ENCODE results near the gene ZNF396. TPM values are rescaled to one million over a fixed set of nuclear protein-coding genes. Genes with fewer than 3 reads are reported as not detected.
A peak's percentile ranks its signal among the peaks of the same experiment; 100 is the strongest.

ZNF396 gene
- total and polyA plus RNA-seq, 10 donors: 0.85 to 4.6 (median 1.3) TPM

GRCh38 chr18:35355140-35355618 is 22.0 kb downstream of the ZNF396 start:
- Histone ChIP-seq H3K4me3 (peak overlapping the region in 1 of 8 donors; percentile 20), H3K27ac (no peak overlapping the region), H3K9me3 (peaks cover 0 to 18% (median 16%) of the 10 kb centered on the region in 8 donors), H3K36me3 (no peaks in the 10 kb centered on the region), H3K4me1 (peaks cover 0 to 8% (median 0%) of the 10 kb centered on the region in 6 donors), H3K27me3 (replicated peaks in 1 of 7) (no peaks in the 10 kb centered on the region)
- TF ChIP-seq POLR2A (IDR thresholded peaks at IDR 0.05): no peak
- TF ChIP-seq CTCF (IDR thresholded peaks at IDR 0.05 in 8 of 11, conservative IDR thresholded peaks at IDR 0.05 in 3 of 11): peak; percentile 50 to 86 (median 76)
- TF ChIP-seq POLR2AphosphoS5 (IDR thresholded peaks at IDR 0.05): peak in 1 of 3 donors; percentile 21
- DNase-seq: peak; percentile 81
- intact Hi-C loops (cut with DNase I; ENCODE audit: low total_unique reads): loop anchor here (10.0 kb wide), 1 partner anchor 350 kb away; no protein-coding TSS in a partner anchor
- WGBS, 5 donors: 24 to 35% (median 27%) methylated on average over 4 of the region's 4 CpGs

GRCh38 chr18:35352778-35353177 is 24.4 kb downstream of the ZNF396 start:
- H3K4me1 ChIP-seq: peaks cover 0 to 8% (median 0%) of the 10 kb centered on the region in 6 donors
- intact Hi-C loops (cut with DNase I; ENCODE audit: low total_unique reads): loop anchor here (5.0 to 10.0 kb wide), 2 partner anchors 120 to 348 kb away; no protein-coding TSS in a partner anchor
- TF ChIP-seq POLR2AphosphoS5 (IDR thresholded peaks at IDR 0.05): no peak
- TF ChIP-seq CTCF (IDR thresholded peaks at IDR 0.05 in 8 of 11, conservative IDR thresholded peaks at IDR 0.05 in 3 of 11): no peak
- no peak for TF ChIP-seq POLR2A (IDR thresholded peaks at IDR 0.05)
- H3K36me3 ChIP-seq: no peaks in the 10 kb centered on the region
- peaks cover 0 to 18% (median 16%) of the 10 kb centered on the region in 8 donors for H3K9me3 ChIP-seq
- H3K27me3 ChIP-seq (replicated peaks in 1 of 7): no peaks in the 10 kb centered on the region
- H3K27ac ChIP-seq: no peak overlapping the region
- no peak overlapping the region for H3K4me3 ChIP-seq
- DNase-seq: no peak

- no peak for TF ChIP-seq POLR2AphosphoS5 (IDR thresholded peaks at IDR 0.05)
- no peak for TF ChIP-seq CTCF (IDR thresholded peaks at IDR 0.05 in 8 of 11, conservative IDR thresholded peaks at IDR 0.05 in 3 of 11)
- TF ChIP-seq POLR2A (IDR thresholded peaks at IDR 0.05): no peak
- peaks cover 0 to 18% (median 16%) of the 10 kb centered on the region in 8 donors for H3K9me3 ChIP-seq
- H3K4me3 ChIP-seq: no peak overlapping the region
- H3K27me3 ChIP-seq (replicated peaks in 1 of 7): no peaks in the 10 kb centered on the region
- H3K4me1 ChIP-seq: peaks cover 0 to 8% (median 0%) of the 10 kb centered on the region in 6 donors
- 80 to 88% (median 85%) methylated on average over 1 to 2 of the region's 2 CpGs; no CpG with 5 or more reads in 1 of the 5 donors for WGBS, 5 donors
- no peaks in the 10 kb centered on the region for H3K36me3 ChIP-seq
- no peak overlapping the region for H3K27ac ChIP-seq
- intact Hi-C loops (cut with DNase I; ENCODE audit: low total_unique reads): loop anchor here (5.0 to 10.0 kb wide), 2 partner anchors 120 to 347 kb away; no protein-coding TSS in a partner anchor
- DNase-seq: no peak
Observed at GRCh38 chr18:35352283-35352682, 24.9 kb downstream of the ZNF396 start.

GRCh38 chr18:35348001-35348400 is 29.1 kb downstream of the ZNF396 start:
- no peak overlapping the region for H3K27ac ChIP-seq
- no peak for DNase-seq
- TF ChIP-seq POLR2A (IDR thresholded peaks at IDR 0.05) (no peak), CTCF (IDR thresholded peaks at IDR 0.05 in 8 of 11, conservative IDR thresholded peaks at IDR 0.05 in 3 of 11) (no peak), POLR2AphosphoS5 (IDR thresholded peaks at IDR 0.05) (no peak)
- intact Hi-C loops (cut with DNase I; ENCODE audit: low total_unique reads): no loop called here
- H3K4me1 ChIP-seq: peaks cover 6 to 26% (median 22%) of the 10 kb centered on the region in 6 donors
- H3K4me3 ChIP-seq: no peak overlapping the region
- no peaks in the 10 kb centered on the region for H3K27me3 ChIP-seq (replicated peaks in 1 of 7)
- peaks cover 0 to 17% (median 16%) of the 10 kb centered on the region in 8 donors for H3K9me3 ChIP-seq
- no peaks in the 10 kb centered on the region for H3K36me3 ChIP-seq
- WGBS, 5 donors: 89 to 96% (median 92%) methylated on average over 3 of the region's 3 CpGs

All from spleen (tissue), 11 donors.